Measurements from ENCODE around the gene TTLL9.

Gene TTLL9

GRCh38 chr20:31974951-31975487, 104.6 kb downstream of the TTLL9 start:
- in situ Hi-C loops (cut with MboI; ENCODE audit: low sequenced_read_pairs) = no loop called here

- in situ Hi-C loops (cut with MboI; ENCODE audit: low sequenced_read_pairs) = no loop called here
Measured at GRCh38 chr20:31975874-31976273, 105.4 kb downstream of the TTLL9 start.

- in situ Hi-C loops (cut with MboI; ENCODE audit: low sequenced_read_pairs) = no loop called here
Measured at GRCh38 chr20:31977080-31977479, 106.6 kb downstream of the TTLL9 start.

GRCh38 chr20:31979713-31980426, 109.4 kb downstream of the TTLL9 start:
- in situ Hi-C loops (cut with MboI; ENCODE audit: low sequenced_read_pairs) = no loop called here

- in situ Hi-C loops (cut with MboI; ENCODE audit: low sequenced_read_pairs) = no loop called here
Measured at GRCh38 chr20:31981784-31982183, 111.3 kb downstream of the TTLL9 start.

GRCh38 chr20:31984981-31985471, 114.6 kb downstream of the TTLL9 start:
- in situ Hi-C loops (cut with MboI; ENCODE audit: low sequenced_read_pairs) = no loop called here

GRCh38 chr20:31987744-31988143, 117.3 kb downstream of the TTLL9 start:
- in situ Hi-C loops (cut with MboI; ENCODE audit: low sequenced_read_pairs) = no loop called here

- in situ Hi-C loops (cut with MboI; ENCODE audit: low sequenced_read_pairs) = no loop called here
Measured at GRCh38 chr20:31988430-31989015, 118.1 kb downstream of the TTLL9 start.

- in situ Hi-C loops (cut with MboI; ENCODE audit: low sequenced_read_pairs) = no loop called here
Measured at GRCh38 chr20:31989030-31989645, 118.7 kb downstream of the TTLL9 start.

GRCh38 chr20:31990641-31991338, 120.4 kb downstream of the TTLL9 start:
- in situ Hi-C loops (cut with MboI; ENCODE audit: low sequenced_read_pairs) = no loop called here

- in situ Hi-C loops (cut with MboI; ENCODE audit: low sequenced_read_pairs) = no loop called here
Measured at GRCh38 chr20:31991339-31991705, 120.9 kb downstream of the TTLL9 start.

GRCh38 chr20:31992086-31992485, 121.7 kb downstream of the TTLL9 start:
- in situ Hi-C loops (cut with MboI; ENCODE audit: low sequenced_read_pairs) = no loop called here

Data from HL-60/S4 treated with phorbol 12-myristate 13-acetate at 8.2 ng/mL for 4 days and 3 days (cell line).